Glutamatergic neuron (in vitro differentiated cells): ENCODE data around the gene CNTNAP2. TPM values are rescaled to one million over a fixed set of nuclear protein-coding genes. Genes with fewer than 3 reads are reported as not detected.

Source experiments
- DNase-seq: peaks from one replicate; pipeline ENCODE4 v3.0.0; 2022
- H3K27ac Mint-ChIP-seq: one replicate; pipeline ENCODE4 v1.8.0; 2020; ENCODE audit warnings: mild to moderate bottlenecking, mixed read lengths, inconsistent platforms; ENCODE audit not compliant: unreplicated experiment
- H3K27me3 Mint-ChIP-seq: one replicate; pipeline ENCODE4 v1.8.0; 2020; ENCODE audit warnings: mild to moderate bottlenecking, moderate library complexity, mixed read lengths, inconsistent platforms; ENCODE audit not compliant: unreplicated experiment
- H3K36me3 Mint-ChIP-seq: one replicate; pipeline ENCODE4 v1.8.0; 2020; ENCODE audit warnings: mild to moderate bottlenecking, mixed read lengths, inconsistent platforms; ENCODE audit not compliant: unreplicated experiment
- H3K4me1 Mint-ChIP-seq: one replicate; pipeline ENCODE4 v1.8.0; 2020; ENCODE audit warnings: mild to moderate bottlenecking, low read depth, mixed read lengths, inconsistent platforms; ENCODE audit not compliant: unreplicated experiment
- H3K4me3 Mint-ChIP-seq: one replicate; pipeline ENCODE4 v1.8.0; 2020; ENCODE audit warnings: mild to moderate bottlenecking, mixed read lengths, inconsistent platforms; ENCODE audit not compliant: unreplicated experiment
- H3K9me3 Mint-ChIP-seq: one replicate; pipeline ENCODE4 v1.8.0; 2020; ENCODE audit warnings: mild to moderate bottlenecking, moderate library complexity, mixed read lengths, inconsistent platforms; ENCODE audit not compliant: unreplicated experiment
- CTCF ChIP-seq: fragments of 200-600 bp; sonication (generic); IDR thresholded peaks from one replicate; pipeline ENCODE4 v1.5.0; 2021; ENCODE audit not compliant: partially characterized antibody, unreplicated experiment
- total RNA-seq: library from RNA; stranded (reverse); fragmentation: NEBNext Ultra II Directional; extraction: Animal tissue kit (Norgen Biotek cat#: 25700); gene quantifications from one replicate; pipeline ENCODE4 v1.2.1, GENCODE V29; 2021; ENCODE audit not compliant: unreplicated experiment

CNTNAP2 gene
- total RNA-seq, 1 donor from 2014 or later, result 25.8 TPM

- Mint-ChIP-seq H3K27me3 (no peaks in the 10 kb centered on the region), H3K27ac (no peak overlapping the region), H3K9me3 (no peaks in the 10 kb centered on the region), H3K4me1 (no peaks in the 10 kb centered on the region), H3K4me3 (no peak overlapping the region), H3K36me3 (no peaks in the 10 kb centered on the region)
- no peak for TF ChIP-seq CTCF
- no peak for DNase-seq
Observed at GRCh38 chr7:146479040-146479439, 362.4 kb downstream of the CNTNAP2 start.

- peaks cover 11% of the 10 kb centered on the region for H3K4me1 Mint-ChIP-seq
Observed at GRCh38 chr7:146486519-146486918, 369.9 kb downstream of the CNTNAP2 start.

GRCh38 chr7:146492017-146492416, 375.4 kb downstream of the CNTNAP2 start:
- H3K27ac Mint-ChIP-seq, result no peak overlapping the region
- no peak for DNase-seq
- peaks cover 5% of the 10 kb centered on the region for H3K36me3 Mint-ChIP-seq
- H3K4me3 Mint-ChIP-seq, result no peak overlapping the region
- H3K27me3 Mint-ChIP-seq, result no peaks in the 10 kb centered on the region
- H3K9me3 Mint-ChIP-seq, result peaks cover 2% of the 10 kb centered on the region
- H3K4me1 Mint-ChIP-seq, result peaks cover 5% of the 10 kb centered on the region
- no peak for TF ChIP-seq CTCF

More at GRCh38 chr7:146486519-146486918, 369.9 kb downstream of the CNTNAP2 start:
- no peak for TF ChIP-seq CTCF
- H3K36me3 Mint-ChIP-seq, result peaks cover 5% of the 10 kb centered on the region
- H3K4me3 Mint-ChIP-seq, result no peak overlapping the region
- no peaks in the 10 kb centered on the region for H3K27me3 Mint-ChIP-seq
- peaks cover 2% of the 10 kb centered on the region for H3K9me3 Mint-ChIP-seq
- no peak overlapping the region for H3K27ac Mint-ChIP-seq
- DNase-seq, result no peak

- H3K4me1 Mint-ChIP-seq, result no peaks in the 10 kb centered on the region
- no peak overlapping the region for H3K27ac Mint-ChIP-seq
- DNase-seq, result no peak
- H3K9me3 Mint-ChIP-seq, result no peaks in the 10 kb centered on the region
- no peak for TF ChIP-seq CTCF
- no peak overlapping the region for H3K4me3 Mint-ChIP-seq
- no peaks in the 10 kb centered on the region for H3K27me3 Mint-ChIP-seq
- no peaks in the 10 kb centered on the region for H3K36me3 Mint-ChIP-seq
Observed at GRCh38 chr7:146494952-146495596, 378.5 kb downstream of the CNTNAP2 start.

- H3K27ac Mint-ChIP-seq, result no peak overlapping the region
- DNase-seq, result no peak
- no peaks in the 10 kb centered on the region for H3K9me3 Mint-ChIP-seq
- no peaks in the 10 kb centered on the region for H3K4me1 Mint-ChIP-seq
- no peak for TF ChIP-seq CTCF
- no peaks in the 10 kb centered on the region for H3K36me3 Mint-ChIP-seq
- no peaks in the 10 kb centered on the region for H3K27me3 Mint-ChIP-seq
- H3K4me3 Mint-ChIP-seq, result no peak overlapping the region
Observed at GRCh38 chr7:146496657-146497056, 380.1 kb downstream of the CNTNAP2 start.
